ENCODE data around the gene MVB12B.

DNA sequence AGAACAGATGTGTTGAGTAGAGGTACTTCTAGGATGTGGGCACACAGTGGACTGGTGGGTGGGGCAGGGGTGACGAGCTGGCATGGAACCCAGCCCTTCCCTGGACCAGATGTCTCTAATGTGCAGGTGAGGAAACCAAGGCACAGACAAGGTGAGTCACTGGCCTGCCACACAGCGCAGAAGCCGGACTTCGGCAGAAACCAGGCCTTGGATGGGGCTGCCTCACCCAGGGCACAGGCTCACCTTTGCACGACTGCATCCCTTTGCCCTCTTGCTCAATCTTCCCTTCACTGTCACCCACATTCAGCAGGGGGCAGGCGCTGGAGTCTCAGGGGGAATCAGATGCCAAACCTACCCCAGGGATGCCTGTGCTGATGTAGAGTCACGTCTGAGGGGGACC, 221.7 kb downstream of the MVB12B start:
- TF ChIP-seq, protein P1, sequence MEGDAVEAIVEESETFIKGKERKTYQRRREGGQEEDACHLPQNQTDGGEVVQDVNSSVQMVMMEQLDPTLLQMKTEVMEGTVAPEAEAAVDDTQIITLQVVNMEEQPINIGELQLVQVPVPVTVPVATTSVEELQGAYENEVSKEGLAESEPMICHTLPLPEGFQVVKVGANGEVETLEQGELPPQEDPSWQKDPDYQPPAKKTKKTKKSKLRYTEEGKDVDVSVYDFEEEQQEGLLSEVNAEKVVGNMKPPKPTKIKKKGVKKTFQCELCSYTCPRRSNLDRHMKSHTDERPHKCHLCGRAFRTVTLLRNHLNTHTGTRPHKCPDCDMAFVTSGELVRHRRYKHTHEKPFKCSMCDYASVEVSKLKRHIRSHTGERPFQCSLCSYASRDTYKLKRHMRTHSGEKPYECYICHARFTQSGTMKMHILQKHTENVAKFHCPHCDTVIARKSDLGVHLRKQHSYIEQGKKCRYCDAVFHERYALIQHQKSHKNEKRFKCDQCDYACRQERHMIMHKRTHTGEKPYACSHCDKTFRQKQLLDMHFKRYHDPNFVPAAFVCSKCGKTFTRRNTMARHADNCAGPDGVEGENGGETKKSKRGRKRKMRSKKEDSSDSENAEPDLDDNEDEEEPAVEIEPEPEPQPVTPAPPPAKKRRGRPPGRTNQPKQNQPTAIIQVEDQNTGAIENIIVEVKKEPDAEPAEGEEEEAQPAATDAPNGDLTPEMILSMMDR (IDR thresholded peaks at IDR 0.05), result no peak
- TF ChIP-seq POLR2A (IDR thresholded peaks at IDR 0.05) (no peak), POLR2AphosphoS5 (IDR thresholded peaks at IDR 0.05) (no peak)
